Dedifferentiated amniotic fluid mesenchymal stem cell (primary cell): ENCODE measurements around the gene RNASET2.

Experiments used
- DNase-seq: peaks from one replicate; pipeline ENCODE4 v3.0.0-alpha.2; 2016; ENCODE audit errors: extremely low spot score

Gene RNASET2

GRCh38 chr6:166956444-166957086 lies at the start of gene RNASET2:
Gene RNASET2 (minus strand): TSS chr6:166956550. CDS start chr6:166956182, 368 bp downstream.
- DNase-seq: peak; percentile 82

- no peak for DNase-seq
These were observed 49.2 kb upstream of the RNASET2 start for GRCh38 chr6:167005350-167006159.

DNA sequence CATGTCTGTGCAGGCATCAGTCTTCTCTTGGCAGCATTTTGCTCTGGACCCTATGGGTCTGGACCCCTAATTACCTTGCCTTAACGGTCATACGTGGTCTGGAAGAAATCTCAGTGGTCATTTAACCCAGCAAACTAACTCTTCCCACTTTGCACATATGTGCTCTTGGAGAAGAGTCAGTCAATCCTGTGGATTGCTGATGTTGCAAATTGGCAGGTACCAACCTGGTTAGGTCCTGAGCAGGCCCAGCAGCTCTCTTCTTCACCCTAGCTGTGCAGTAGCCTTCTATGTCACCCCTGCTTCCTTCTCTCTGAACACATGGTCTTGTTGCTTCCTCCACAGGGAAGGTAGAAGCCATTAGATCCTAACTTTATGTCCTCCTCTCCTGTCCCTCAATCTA lies 44.4 kb upstream of the RNASET2 start:
- DNase-seq: no peak

- DNase-seq: no peak
These were observed 43.5 kb upstream of the RNASET2 start for GRCh38 chr6:166999884-167000253.

GRCh38 chr6:166999145-166999883 lies 43.0 kb upstream of the RNASET2 start, which contains the start of gene CEP43:
Gene CEP43 (plus strand): TSS chr6:166999397. CDS start chr6:166999413, 16 bp downstream.
- peak; percentile 93 for DNase-seq

DNA sequence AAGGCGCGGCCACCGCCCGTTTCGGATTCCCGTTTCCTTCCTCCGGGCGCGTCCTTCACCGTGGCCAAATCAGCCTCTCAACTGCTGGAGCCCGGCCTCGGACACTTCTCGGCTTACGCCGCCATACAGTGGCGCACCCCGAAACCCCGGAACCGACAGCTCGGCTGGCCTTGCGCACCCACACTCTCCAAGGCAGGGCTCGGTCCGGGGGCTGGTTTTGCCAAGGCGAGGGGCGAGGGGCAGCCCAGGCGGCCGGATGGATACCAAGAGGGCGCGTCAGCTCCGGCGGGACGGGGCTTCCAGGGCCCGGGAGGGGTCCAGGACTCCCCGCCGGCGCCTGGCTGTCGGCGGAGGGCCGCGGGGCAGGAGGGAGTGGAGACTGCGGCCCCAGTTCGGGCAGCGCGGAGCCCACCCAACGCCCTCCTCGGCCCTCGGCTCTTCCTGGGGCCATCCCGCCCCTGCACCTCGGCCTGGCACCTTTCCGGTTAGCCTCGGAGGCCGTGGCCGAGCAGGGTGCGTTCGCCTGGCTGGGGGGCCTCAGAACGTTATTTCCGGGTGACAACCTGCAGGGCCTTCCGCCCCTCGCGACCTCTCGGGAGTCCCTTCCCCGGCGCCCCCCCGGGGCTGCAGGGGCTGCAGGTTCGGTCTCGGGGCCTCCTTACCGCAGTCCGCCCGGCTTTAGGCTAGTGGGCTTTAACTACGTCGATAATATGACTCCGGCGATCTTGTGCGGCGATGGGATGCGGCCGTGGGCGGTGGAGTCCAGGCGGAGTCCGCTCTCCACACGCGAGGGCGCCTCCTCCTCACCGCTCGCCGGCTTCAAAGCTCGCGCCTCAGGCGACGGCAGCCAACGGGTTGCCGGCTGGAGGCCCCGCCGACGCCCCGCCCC lies 42.1 kb upstream of the RNASET2 start:
- no peak for DNase-seq

GRCh38 chr6:166997768-166998255 lies 41.5 kb upstream of the RNASET2 start:
- peak; percentile 53 for DNase-seq

DNA sequence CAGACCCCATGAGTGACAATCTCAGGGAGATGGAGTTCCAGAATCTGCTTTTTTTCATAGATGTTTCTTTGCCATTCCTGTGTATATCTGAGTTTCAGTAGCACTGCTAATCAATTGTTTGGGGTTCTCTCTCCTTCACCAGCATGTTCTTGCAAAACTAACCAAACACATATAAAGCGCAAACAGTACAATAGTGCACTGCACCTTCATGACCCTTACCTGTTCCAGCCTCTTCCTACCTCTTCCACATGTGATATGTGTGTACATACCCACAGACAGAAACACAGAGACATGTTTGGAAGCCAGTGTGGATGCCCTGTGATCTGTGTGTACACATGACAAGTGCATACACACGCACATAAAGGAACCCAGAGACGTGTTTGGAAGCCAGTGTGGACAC lies 41.0 kb upstream of the RNASET2 start:
- DNase-seq: no peak

DNA sequence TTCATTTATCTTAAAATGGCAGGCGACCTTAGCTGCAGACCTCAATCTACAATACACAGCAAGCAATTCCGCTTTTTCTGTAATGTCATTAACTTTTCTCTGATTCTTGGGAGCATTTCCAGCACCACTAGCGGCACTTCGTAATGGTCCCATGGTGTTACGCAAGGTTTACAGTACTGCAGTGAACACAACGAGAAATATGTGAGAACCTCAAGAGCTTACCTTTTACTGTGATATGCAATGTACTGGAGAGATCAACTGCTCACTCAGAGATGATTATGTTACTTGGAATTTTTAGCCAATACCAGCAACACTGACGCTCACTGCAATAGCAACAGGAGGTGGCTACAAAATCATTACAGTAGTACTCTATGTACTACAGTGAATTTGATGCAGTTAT lies 40.1 kb upstream of the RNASET2 start:
- DNase-seq: no peak

DNA sequence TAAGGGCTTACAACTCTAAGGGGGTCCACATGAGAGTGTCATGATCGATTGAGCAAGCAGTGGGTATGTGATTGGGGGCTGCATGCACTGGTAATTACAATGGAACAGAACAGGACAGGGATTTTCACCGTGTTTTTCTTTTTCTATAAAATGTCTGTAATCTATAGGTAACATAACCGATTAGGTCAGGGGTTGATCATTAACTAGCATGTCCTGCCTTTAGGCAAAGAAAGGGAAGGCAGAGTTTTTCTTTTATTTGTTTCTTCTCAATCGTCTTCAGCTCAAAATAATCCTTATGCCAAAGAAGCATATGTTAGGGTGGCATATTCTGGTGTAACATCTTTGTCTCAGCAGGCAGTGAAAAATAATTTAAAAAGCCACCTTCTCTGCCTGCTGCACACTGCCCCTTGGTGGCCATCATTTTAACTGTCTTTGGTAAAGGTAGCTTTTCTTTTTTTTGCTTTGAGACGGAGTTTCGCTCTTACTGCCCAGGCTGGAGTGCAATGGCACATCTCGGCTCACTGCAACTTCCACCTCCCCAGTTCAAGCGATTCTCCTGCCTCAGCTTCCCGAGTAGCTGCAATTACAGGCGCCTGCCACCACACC lies 33.2 kb upstream of the RNASET2 start:
- no peak for DNase-seq

DNA sequence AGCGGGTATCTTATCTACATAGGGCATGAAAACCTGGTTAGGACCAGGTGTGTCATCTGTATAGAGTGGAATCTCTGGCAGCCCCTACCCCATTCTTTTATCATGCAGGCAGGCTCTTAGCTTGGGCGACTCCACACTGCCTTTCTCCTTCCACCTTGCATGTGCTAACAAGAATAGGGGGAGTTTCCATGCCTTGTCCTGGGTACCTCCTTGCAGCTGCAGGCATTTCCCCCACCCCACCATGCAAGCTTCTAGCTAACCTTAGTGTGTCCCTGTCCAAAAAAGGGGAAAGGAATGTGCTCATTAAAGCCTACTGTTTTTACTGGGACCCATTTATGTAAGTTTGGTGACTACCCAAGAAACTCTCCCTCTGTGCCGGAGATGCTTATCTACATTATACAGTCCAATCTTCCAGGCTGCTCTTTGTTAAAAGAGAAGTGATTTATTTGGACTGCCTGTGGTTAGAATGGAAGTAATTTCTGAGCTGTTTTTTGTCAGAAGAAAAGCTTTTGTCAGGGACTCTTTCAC lies 32.4 kb upstream of the RNASET2 start:
- no peak for DNase-seq

- no peak for DNase-seq
These were observed 31.6 kb upstream of the RNASET2 start for GRCh38 chr6:166987930-166988329.

GRCh38 chr6:166987448-166987847 lies 31.1 kb upstream of the RNASET2 start:
- DNase-seq: no peak

- DNase-seq: no peak
These were observed 24.4 kb upstream of the RNASET2 start for GRCh38 chr6:166980738-166981137.

DNA sequence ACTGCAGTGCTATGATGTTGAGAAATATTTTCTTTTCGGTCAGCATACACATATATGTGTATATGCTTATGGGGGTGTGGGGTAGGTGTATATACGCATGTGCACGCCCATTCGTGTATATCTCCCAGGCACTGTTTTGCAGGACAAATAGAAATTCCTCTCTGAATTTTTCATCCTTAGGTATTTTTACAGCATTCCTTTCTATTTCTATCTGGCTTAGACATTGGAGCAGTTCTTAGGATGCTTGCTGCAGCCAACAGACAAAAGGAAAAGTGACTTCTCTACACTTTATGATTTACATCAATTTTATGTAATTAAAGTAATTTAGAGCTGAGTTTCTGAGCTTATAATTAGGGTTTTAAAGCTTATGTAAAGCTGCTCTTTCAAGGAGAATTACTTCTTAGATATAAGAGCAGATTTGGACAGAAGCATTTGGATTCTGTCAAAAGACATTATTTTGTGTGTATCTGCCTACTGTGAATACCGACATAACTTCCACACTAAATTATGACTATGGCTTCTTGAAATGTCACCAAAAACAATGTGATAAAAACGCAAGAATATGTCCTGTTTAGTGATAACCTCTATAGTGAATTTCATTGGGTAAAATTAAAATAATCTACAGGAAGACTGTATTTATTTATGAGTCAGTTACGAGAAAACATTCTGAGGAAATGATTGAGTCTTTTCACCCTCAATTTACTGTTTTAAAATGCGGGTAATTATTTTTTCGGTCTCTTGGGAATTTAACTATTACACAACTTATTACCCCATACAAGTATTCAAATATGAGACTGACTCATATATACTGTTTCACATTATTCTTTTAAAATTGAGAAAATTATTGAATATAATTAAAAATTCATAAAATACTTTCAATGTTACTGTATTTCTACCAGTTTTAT lies 21.5 kb upstream of the RNASET2 start:
- no peak for DNase-seq

GRCh38 chr6:166976636-166977035 lies 20.3 kb upstream of the RNASET2 start:
- DNase-seq: no peak

- no peak for DNase-seq
These were observed 15.8 kb upstream of the RNASET2 start for GRCh38 chr6:166972101-166972500.

- no peak for DNase-seq
These were observed 14.9 kb upstream of the RNASET2 start for GRCh38 chr6:166971271-166971670.

- DNase-seq: no peak
These were observed 14.4 kb upstream of the RNASET2 start for GRCh38 chr6:166970776-166971175.

DNA sequence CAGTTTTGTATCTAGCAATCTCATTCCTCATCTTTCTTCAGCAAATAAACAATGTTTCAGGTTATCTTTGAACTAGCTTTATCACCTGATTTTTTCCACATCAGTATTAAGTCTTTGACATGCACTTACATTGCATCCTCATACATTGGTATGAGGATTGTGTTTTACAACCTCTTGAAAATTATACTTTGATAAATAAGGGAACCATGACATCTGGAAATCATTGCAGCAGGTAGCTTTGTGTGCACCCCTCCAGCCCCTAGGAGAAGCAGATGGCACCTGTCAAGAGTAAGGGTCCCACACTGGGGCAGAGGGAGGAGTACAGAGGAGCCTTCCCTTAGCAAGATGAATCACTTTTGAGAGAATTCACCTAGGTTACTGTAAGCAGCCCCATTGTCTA lies 13.7 kb upstream of the RNASET2 start:
- no peak for DNase-seq
